Activated CD4-positive, alpha-beta T cell treated with anti-CD3 and anti-CD28 coated beads for 48 hours (primary cell): ENCODE results near the gene MRPL11.
"Not testable (repeated sequence)": the region's sequence is repeated elsewhere in the genome, so short reads cannot be mapped to it uniquely, and the experiment has no call there.

Experiments
- DNase-seq: peaks from one replicate; pipeline ENCODE4 v3.0.0-alpha.2; 2020

Gene MRPL11

GRCh38 chr11:66466225-66467033, 27.8 kb upstream of the MRPL11 start, which contains the start of gene PELI3:
TSS of gene PELI3 (plus strand) at chr11:66466905. CDS start at chr11:66468129, 1,224 bp downstream.
- peak; percentile 94 for DNase-seq

- DNase-seq: no peak
Measured at GRCh38 chr11:66465373-66466224, 27.0 kb upstream of the MRPL11 start.

GRCh38 chr11:66464916-66465315, 26.3 kb upstream of the MRPL11 start:
- no peak for DNase-seq

- not testable (repeated sequence) for DNase-seq
Measured at GRCh38 chr11:66464116-66464515, 25.5 kb upstream of the MRPL11 start.

GRCh38 chr11:66462911-66463310, 24.3 kb upstream of the MRPL11 start:
- DNase-seq: no peak

GRCh38 chr11:66462010-66462409, 23.4 kb upstream of the MRPL11 start:
- DNase-seq: no peak

GRCh38 chr11:66459138-66459778, 20.6 kb upstream of the MRPL11 start:
- peak; percentile 17 for DNase-seq

GRCh38 chr11:66457826-66458225, 19.2 kb upstream of the MRPL11 start:
- no peak for DNase-seq

- DNase-seq: no peak
Measured at GRCh38 chr11:66454828-66455227, 16.2 kb upstream of the MRPL11 start.

GRCh38 chr11:66454247-66454646, 15.6 kb upstream of the MRPL11 start:
- DNase-seq: no peak

GRCh38 chr11:66451663-66452062, 13.0 kb upstream of the MRPL11 start:
- no peak for DNase-seq

GRCh38 chr11:66450560-66450959, 11.9 kb upstream of the MRPL11 start:
- no peak for DNase-seq

GRCh38 chr11:66448523-66448922, 9.9 kb upstream of the MRPL11 start:
- DNase-seq: no peak

- no peak for DNase-seq
Measured at GRCh38 chr11:66447012-66447411, 8.4 kb upstream of the MRPL11 start.

GRCh38 chr11:66443602-66444001, 5.0 kb upstream of the MRPL11 start:
- no peak for DNase-seq

- not testable (repeated sequence) for DNase-seq
Measured at GRCh38 chr11:66440940-66441282, 2.3 kb upstream of the MRPL11 start.

- DNase-seq: not testable (repeated sequence)
Measured at GRCh38 chr11:66440101-66440939, 1.7 kb upstream of the MRPL11 start.

- no peak for DNase-seq
Measured at GRCh38 chr11:66437979-66438503, 607 bp downstream of the MRPL11 start.

- DNase-seq: no peak
Measured at GRCh38 chr11:66432597-66432996, 6.1 kb downstream of the MRPL11 start.

GRCh38 chr11:66431871-66432329, 6.7 kb downstream of the MRPL11 start:
- not testable (repeated sequence) for DNase-seq

- DNase-seq: not testable (repeated sequence)
Measured at GRCh38 chr11:66431287-66431686, 7.4 kb downstream of the MRPL11 start.

- peak; percentile 89 for DNase-seq
Measured at GRCh38 chr11:66429983-66430602, 8.6 kb downstream of the MRPL11 start.
